Measurements from ENCODE around the gene AUTS2.

- TF ChIP-seq CTCF (conservative IDR thresholded peaks at IDR 0.05; ENCODE audit: low read depth in 2 of 2) (no peak), EZH2phosphoT487 (IDR thresholded peaks at IDR 0.05; ENCODE audit: unreplicated experiment) (no peak), EZH2 (IDR thresholded peaks at IDR 0.05; ENCODE audit: low read depth, unreplicated experiment) (no peak), ETS1 (IDR thresholded peaks at IDR 0.05) (no peak), ZNF331 (CRISPR knock-in tag; IDR thresholded peaks at IDR 0.05; ENCODE audit: low read depth) (no peak)
Measured at GRCh38 chr7:70098133-70098561, 499.9 kb downstream of the AUTS2 start.

Measured in GM23338 (cell line).